Hematopoietic multipotent progenitor cell treated with erythropoietin and hydrocortisone succinate and interleukin-3 and kit ligand, for 4 days (in vitro differentiated cells): ENCODE results near the gene HIGD2A.

Experiments
- DNase-seq: peaks from one replicate; pipeline ENCODE4 v3.0.0-alpha.2; 2015

HIGD2A gene

GRCh38 chr5:176388444-176389134 lies at the start of gene HIGD2A, which contains the start of gene NOP16:
HIGD2A (plus strand) TSS chr5:176388751; CDS start chr5:176388820, 69 bp downstream.
NOP16 (minus strand) TSS chr5:176388598; CDS start chr5:176388539, 59 bp downstream.
- DNase-seq, result peak; percentile 100

- DNase-seq, result no peak
Measured at GRCh38 chr5:176339304-176339703, 49.2 kb upstream of the HIGD2A start.

- DNase-seq, result peak; percentile 29
Measured at GRCh38 chr5:176341325-176342157, 47.0 kb upstream of the HIGD2A start.

GRCh38 chr5:176342158-176342483 lies 46.4 kb upstream of the HIGD2A start:
- DNase-seq, result no peak

GRCh38 chr5:176342766-176343458 lies 45.6 kb upstream of the HIGD2A start:
- DNase-seq, result no peak

- no peak for DNase-seq
Measured at GRCh38 chr5:176350416-176350815, 38.1 kb upstream of the HIGD2A start.

DNA sequence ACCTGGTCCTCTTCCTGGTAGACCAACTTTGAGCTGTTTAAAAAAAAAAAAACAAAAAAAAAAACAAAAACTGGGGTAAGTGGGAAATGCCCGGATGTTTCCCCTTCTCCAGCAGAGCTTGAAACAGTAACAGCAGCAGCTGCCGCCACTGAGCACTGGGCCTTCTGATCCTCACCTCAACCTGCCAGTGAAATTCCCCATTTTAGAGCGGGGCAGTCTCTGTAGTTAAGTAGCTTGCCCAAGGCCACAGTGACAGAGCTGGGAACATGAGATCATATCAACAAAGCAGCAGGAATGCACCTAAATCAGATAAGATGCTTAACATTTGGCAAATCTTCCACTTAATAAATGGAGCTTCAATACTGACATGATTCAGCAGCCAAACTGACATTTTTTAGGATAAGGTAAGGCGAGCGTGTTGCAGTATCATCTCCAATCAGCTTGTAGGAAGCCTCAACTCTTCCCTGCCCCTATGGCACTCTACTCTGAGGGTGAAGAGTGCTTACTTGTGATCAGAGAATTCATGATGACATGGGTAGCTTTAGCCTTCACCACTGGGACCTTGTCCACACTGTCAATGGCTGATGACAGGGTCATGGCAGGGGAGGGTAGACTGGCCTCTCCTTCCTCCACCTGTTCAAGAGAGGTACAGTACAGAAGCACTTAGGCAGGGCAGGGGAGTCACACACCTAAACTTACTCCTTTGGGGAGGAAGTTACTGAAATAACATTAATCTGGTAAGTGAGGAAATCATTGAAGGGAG lies 36.3 kb upstream of the HIGD2A start:
- DNase-seq, result no peak

DNA sequence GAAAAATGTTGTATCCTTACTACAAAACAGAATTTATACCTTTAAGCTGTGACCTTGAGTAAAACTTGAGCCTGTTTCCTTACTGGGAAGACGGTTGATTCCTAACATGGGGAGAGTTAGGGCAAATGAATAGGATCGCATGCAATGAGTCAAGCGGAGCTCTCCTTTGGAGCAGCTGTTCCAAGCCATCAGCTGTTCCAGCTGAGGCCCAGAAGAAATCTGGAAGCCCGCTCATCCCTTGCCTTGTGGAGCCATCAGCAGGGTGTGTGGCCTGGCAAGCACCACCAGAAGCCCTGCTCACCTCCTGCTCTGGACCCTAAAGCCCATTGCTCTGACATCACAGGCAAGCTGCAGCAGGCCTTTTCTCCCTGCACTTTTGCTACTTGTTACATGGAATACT lies 35.0 kb upstream of the HIGD2A start:
- no peak for DNase-seq

GRCh38 chr5:176355400-176356178 lies 33.0 kb upstream of the HIGD2A start:
- no peak for DNase-seq

- no peak for DNase-seq
Measured at GRCh38 chr5:176356179-176356566, 32.4 kb upstream of the HIGD2A start.

DNA sequence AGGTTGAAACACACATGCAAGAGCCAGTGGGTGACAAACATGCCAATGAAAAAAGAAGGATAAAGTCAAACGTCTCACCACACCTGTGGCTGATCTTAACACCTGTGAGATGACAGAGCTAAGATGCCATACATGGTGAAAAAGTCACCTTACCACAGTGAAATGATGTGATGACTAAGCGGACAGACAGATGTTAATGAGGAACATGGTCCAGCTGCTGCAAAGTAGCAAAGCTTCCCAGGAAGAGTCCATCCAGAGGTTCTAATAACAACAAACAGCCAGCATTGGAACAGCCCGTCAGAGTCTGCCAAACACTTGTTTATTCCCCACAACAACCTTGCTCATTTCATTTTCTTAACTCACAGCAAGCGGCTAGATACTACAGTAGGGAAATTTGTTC lies 28.9 kb upstream of the HIGD2A start:
- no peak for DNase-seq

DNA sequence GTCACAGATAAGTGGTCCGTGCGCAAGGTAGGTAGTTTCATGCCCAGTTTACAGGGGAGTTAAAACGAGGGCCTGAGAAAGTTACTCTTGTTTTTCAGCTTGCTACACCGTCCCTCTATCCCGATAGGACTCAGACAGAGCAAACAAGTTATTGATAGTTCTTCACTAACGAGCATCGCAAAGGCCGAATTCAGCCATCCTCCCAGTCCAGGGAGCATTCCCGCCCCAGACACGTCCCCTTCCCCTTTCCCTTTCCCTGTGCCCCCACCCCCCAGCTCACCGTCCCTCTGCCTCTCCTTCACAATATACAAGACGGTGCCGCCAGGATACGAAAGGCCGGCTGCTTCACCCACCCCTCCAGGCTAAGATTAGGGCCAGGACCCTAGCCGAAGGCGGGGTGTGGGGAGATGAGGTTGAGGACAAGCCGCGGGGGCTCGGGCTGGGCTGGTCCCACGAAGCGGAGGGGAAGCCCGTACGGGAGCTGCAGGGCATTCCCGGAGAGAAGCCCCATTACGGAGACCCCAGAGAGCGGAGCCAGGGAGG lies 27.6 kb upstream of the HIGD2A start:
- no peak for DNase-seq

DNA sequence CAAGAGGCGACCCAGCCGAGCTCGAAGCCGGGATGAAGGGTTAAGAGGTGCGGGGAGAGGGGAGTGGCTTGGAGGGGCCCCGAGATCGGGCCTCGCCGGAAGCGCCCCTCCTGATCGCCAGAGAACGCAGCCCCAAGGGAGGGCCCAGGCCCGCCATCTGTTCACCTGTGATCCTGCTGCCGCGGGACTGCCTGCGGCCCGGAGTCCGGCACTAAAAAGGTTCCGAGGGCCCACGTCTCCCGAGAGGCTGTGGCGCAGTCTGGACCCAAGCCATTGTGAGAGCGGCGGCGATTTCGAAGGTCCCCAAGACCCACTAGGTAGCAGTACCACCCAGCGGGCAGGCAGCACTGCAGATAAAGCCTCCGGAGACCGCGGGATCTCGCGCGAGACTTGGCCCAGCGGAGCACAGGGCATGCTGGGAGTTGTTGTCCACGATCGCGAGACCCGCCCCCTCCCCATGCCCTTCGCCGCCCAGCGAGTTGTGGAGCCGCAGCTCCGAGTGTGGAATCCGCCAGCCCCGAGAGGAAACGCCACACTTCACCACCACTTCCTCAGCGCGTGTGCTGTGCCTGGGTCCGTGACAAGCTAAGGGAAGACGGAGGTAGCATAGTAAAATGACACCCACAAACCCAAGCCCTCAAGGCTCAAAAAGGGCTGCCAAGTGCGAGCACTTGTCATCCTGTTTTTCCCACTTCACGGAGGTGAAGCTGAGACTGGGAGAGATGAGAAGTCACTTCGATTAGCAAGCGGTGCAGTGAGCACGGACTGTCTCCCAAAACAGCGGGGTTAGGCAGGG lies 26.9 kb upstream of the HIGD2A start, which contains the start of gene KIAA1191:
Gene KIAA1191, minus strand, starts transcription at position 328 of the 796 bp plus-strand sequence. CDS start 2,256 bp downstream, outside the sequence.
- peak; percentile 97 for DNase-seq

GRCh38 chr5:176362233-176362490 lies 26.4 kb upstream of the HIGD2A start:
- no peak for DNase-seq

DNA sequence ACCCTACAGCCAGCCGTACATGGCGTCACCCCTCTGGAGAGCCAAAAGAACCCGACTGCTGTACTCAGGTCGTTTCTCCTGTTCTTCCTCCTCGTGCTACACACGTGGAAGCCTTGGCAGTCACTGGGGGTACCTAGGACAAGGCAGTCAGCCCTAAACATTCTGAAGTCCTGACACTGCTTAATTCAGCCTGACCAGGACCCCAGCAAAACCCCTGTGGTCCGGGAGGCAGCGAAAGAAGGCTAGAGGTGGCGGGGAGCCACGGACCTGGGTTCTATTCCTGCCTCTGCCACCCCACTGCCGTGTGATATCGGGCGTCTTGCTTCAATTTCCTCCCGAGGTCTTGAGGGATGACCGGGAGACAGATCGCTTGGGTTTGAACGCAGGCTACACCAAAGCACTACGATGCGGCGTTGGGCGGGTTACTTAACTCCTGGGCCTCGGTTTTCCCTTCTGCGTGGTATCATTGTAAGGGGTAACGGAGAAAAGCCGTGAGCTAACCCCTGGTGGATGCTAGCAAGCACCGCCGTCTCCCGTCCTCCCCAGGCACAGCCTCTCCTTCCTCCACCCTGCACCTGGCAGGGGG lies 23.7 kb upstream of the HIGD2A start:
- no peak for DNase-seq

GRCh38 chr5:176365351-176366231 lies 23.0 kb upstream of the HIGD2A start, which contains the start of gene ARL10:
ARL10 (plus strand) TSS chr5:176365487; CDS start chr5:176365564, 77 bp downstream.
- peak; percentile 49 for DNase-seq

DNA sequence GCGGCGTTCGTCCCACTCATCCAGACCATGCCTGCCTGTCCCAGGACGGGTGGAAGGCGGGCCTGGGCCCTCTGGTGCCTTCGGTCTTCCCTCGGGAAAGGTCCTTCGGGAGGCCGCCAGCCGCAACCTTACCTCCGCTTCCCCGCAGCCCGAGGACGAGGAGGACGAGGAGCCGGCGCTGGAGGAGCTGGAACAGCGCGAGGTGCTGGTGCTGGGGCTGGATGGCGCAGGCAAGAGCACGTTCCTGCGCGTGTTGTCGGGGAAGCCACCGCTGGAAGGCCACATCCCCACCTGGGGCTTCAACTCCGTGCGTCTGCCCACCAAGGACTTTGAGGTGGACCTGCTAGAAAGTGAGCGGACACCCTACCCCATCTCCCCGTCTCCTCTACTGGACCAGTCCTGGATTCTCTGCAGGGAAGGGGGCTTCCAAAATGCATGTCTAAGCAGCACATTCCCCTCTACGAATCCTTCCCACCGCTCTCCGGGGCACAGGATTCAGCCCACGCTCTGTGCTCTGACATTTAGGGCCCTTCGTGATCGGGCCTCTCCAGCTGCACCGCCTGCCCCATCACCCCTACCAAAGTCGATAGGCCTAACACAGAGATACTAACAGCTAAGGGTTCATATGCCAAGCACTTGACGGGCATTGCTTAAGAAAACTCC lies 22.2 kb upstream of the HIGD2A start:
- no peak for DNase-seq

DNA sequence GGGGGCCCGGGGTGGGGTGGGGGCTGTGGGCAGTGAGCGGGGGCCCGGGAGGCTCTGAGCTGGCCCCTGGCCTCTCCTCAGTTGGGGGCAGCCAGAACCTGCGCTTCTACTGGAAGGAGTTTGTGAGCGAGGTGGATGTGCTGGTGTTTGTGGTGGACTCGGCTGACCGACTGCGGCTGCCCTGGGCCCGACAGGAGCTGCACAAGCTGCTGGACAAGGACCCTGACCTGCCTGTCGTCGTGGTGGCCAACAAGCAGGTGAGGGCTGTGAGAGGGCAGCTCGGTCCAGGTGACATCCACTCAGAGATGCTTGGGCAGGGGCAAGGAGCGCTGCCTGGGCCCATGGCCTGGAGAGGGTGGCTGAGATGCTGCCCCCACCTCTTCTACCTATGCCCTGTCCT lies 19.8 kb upstream of the HIGD2A start:
- no peak for DNase-seq
